Measurements from ENCODE around the gene EPG5. TPM values are rescaled to one million over a fixed set of nuclear protein-coding genes. Genes with fewer than 3 reads are reported as not detected.

EPG5 gene
- total and polyA plus RNA-seq, 2 of the 4 experiments (the other 2 are of a cell fraction): 37.3 to 114 TPM

GRCh38 chr18:45894818-45895217, 72.3 kb downstream of the EPG5 start:
- intact Hi-C loops (cut with micrococcal nuclease): loop anchor here (5.0 kb wide), 1 partner anchor 37 kb away; no protein-coding TSS in a partner anchor
- Histone ChIP-seq H2AK9ac (replicated peaks; ENCODE audit: low read depth, low read length, poor library complexity) (no peak overlapping the region), H3K36me3 (ENCODE audit: control insufficient read depth, insufficient read depth, low read length) (peaks cover 33% of the 10 kb centered on the region), H3K9me3 (ENCODE audit: control insufficient read depth, insufficient read depth, low read length) (no peaks in the 10 kb centered on the region), H3K56ac (ENCODE audit: extremely low read depth, insufficient read depth, low read length) (no peak overlapping the region), H3K4me3 (ENCODE audit: insufficient read depth, low read depth, low read length) (no peak overlapping the region), H4K20me1 (ENCODE audit: insufficient read depth, low read length) (no peaks in the 10 kb centered on the region), H2AFZ (replicated peaks; ENCODE audit: low read length, poor library complexity) (no peak overlapping the region), H3K9ac (ENCODE audit: low read depth, low read length) (no peak overlapping the region), H2BK20ac (ENCODE audit: low read depth, low read length) (no peak overlapping the region), H2BK5ac (ENCODE audit: low read depth, low read length, poor library complexity, severe bottlenecking) (no peak overlapping the region), H3K14ac (replicated peaks; ENCODE audit: low read depth, low read length) (no peak overlapping the region), H3K4me1 (ENCODE audit: control insufficient read depth, insufficient read depth, low read length) (0 out of 2 replicates have a peak, but pooled peaks cover 2% of the 10 kb centered on the region), H3K9me1 (ENCODE audit: insufficient read depth, low read length) (no peaks in the 10 kb centered on the region), H3K27me3 (ENCODE audit: control insufficient read depth, insufficient read depth, low read length) (no peaks in the 10 kb centered on the region), H2BK15ac (ENCODE audit: low read depth, low read length) (no peak overlapping the region), H3K4me2 (ENCODE audit: low read depth, low read length) (no peak overlapping the region), H2BK120ac (ENCODE audit: low read depth, low read length) (no peak overlapping the region), H4K5ac (ENCODE audit: low read depth, low read length) (no peak overlapping the region), H3K18ac (ENCODE audit: low read depth, low read length) (no peak overlapping the region), H3K23ac (ENCODE audit: low read depth, low read length) (no peak overlapping the region), H3K4ac (ENCODE audit: low read depth, low read length) (no peak overlapping the region), H3K79me1 (ENCODE audit: low read depth in 1 of 2, low read length in 2 of 2) (peaks cover 9 to 14% of the 10 kb centered on the region in 2 experiments), H2AK5ac (ENCODE audit: low read depth, low read length) (no peak overlapping the region), H3K27ac (ENCODE audit: insufficient read depth, low read length) (no peak overlapping the region), H4K8ac (ENCODE audit: low read depth in 2 of 2, low read length in 2 of 2) (no peak overlapping the region), H4K91ac (ENCODE audit: insufficient read depth, low read depth, low read length) (no peak overlapping the region)
- DNase-seq (no peak), ATAC-seq (ENCODE audit: low read depth) (no peak)
- 94% methylated on average over 2 of the region's 3 CpGs; no CpG with 5 or more reads in 1 of the 2 experiments for WGBS, 2 experiments (ENCODE audit: extremely low coverage in 2 of 2, insufficient read length in 1 of 2)
- dilution Hi-C loops (cut with HindIII; ENCODE audit: low sequenced_read_pairs, unreplicated experiment): no loop called here
- BruUV-seq (replicated peaks): no TSS peak
- POLR2A ChIA-PET (ENCODE audit: unreplicated experiment): no interaction called here
- TF ChIP-seq POLR2A (IDR thresholded peaks at IDR 0.05; ENCODE audit: low read depth, low read length): no peak
- TF ChIP-seq NFE2L2 (IDR thresholded peaks at IDR 0.05; ENCODE audit: low read depth, low read length): no peak
- CTCF ChIA-PET: interaction anchor here (0.5 kb wide), 1 partner anchor 32 kb away, joined by 5 read pairs; no protein-coding TSS in a partner anchor
- in situ Hi-C loops (cut with MboI; ENCODE audit: low sequenced_read_pairs): no loop called here

All from IMR-90 (cell line).